Ishikawa (cell line): ENCODE results near the gene CFLAR.

ENCODE experiments used
- EGR1 ChIP-seq: IDR thresholded peaks from 2 replicates; pipeline ENCODE4 v1.6.1; 2012
- MAX ChIP-seq: IDR thresholded peaks from 2 replicates; pipeline ENCODE4 v1.6.1; 2012
- RAD21 ChIP-seq: IDR thresholded peaks from 2 replicates; pipeline ENCODE4 v1.6.1; 2012; ENCODE audit warnings: low read depth
- YY1 ChIP-seq: IDR thresholded peaks from 2 replicates; pipeline ENCODE4 v1.6.1; 2012; ENCODE audit warnings: low read depth

GRCh38 chr2:201151127-201151981 is 35.4 kb downstream of the CFLAR start:
- no peak for TF ChIP-seq RAD21
- no peak for TF ChIP-seq MAX
- TF ChIP-seq YY1: no peak
- TF ChIP-seq EGR1: no peak
